Transverse colon (tissue), 4 donors: ENCODE results near the gene ERCC6L2.

ENCODE experiments used
- CTCF ChIP-seq, 5 experiments: fragments of 200-600 bp in 3 of 5; fragments of 450-650 bp in 2 of 5; sonication (generic) in 3 of 5; IDR thresholded peaks; 1 replicate in 2 of 5; 2 replicates in 3 of 5; pipeline ENCODE4 v1.5.1; 2016 to 2017; ENCODE audit warnings: antibody characterized with exemption in 5 of 5, inconsistent platforms in 3 of 5, mild to moderate bottlenecking in 2 of 5, moderate library complexity in 1 of 5
- EP300 ChIP-seq: sonication (generic); formaldehyde crosslinking; IDR thresholded peaks from one replicate; pipeline ENCODE4 v1.6.1; 2017; ENCODE audit warnings: antibody characterized with exemption, low read depth
- POLR2A ChIP-seq: fragments of 450-650 bp; IDR thresholded peaks from one replicate; pipeline ENCODE4 v1.6.1; 2016; ENCODE audit warnings: antibody characterized with exemption, mild to moderate bottlenecking, moderate library complexity
- POLR2AphosphoS5 ChIP-seq, 3 donors: sonication (generic); formaldehyde crosslinking; IDR thresholded peaks; one replicate each; pipeline ENCODE4 v1.6.1; 2016; ENCODE audit warnings: antibody characterized with exemption in 3 of 3

GRCh38 chr9:95930277-95930676 is 54.8 kb downstream of the ERCC6L2 start:
- no peak for TF ChIP-seq EP300
- TF ChIP-seq POLR2A: no peak
- no peak for TF ChIP-seq CTCF (IDR thresholded peaks at IDR 0.05)
- TF ChIP-seq POLR2AphosphoS5 (IDR thresholded peaks at IDR 0.05): no peak
